Fibroblast of gingiva (primary cell): ENCODE results near the gene FBXL7.
A peak's percentile ranks its signal among the peaks of the same experiment; 100 is the strongest.

Experiments
- DNase-seq: peaks from one replicate; pipeline ENCODE4 v3.0.0-alpha.2; 2011; ENCODE audit warnings: low read depth

Gene FBXL7

GRCh38 chr5:15715967-15716366, 216.0 kb downstream of the FBXL7 start:
- no peak for DNase-seq

DNA sequence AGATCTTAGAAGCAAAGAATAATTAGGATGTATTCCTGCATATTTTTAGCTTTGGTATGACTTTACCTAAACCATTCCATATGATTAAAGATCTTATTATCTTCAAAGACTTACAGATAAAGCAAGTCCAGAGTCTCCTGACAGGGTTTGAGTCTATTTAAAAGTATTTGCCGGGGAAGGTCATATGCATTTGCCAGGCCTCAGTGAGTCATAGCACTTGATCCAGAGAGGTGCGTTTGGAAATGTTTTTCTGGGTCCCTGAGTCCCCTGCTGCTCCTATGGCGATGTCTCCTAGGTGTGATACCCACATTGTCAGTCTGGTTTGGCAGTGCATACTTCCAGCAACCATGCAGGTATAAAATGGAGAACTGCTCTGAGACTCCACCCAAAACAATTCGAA, 217.0 kb downstream of the FBXL7 start:
- no peak for DNase-seq

DNA sequence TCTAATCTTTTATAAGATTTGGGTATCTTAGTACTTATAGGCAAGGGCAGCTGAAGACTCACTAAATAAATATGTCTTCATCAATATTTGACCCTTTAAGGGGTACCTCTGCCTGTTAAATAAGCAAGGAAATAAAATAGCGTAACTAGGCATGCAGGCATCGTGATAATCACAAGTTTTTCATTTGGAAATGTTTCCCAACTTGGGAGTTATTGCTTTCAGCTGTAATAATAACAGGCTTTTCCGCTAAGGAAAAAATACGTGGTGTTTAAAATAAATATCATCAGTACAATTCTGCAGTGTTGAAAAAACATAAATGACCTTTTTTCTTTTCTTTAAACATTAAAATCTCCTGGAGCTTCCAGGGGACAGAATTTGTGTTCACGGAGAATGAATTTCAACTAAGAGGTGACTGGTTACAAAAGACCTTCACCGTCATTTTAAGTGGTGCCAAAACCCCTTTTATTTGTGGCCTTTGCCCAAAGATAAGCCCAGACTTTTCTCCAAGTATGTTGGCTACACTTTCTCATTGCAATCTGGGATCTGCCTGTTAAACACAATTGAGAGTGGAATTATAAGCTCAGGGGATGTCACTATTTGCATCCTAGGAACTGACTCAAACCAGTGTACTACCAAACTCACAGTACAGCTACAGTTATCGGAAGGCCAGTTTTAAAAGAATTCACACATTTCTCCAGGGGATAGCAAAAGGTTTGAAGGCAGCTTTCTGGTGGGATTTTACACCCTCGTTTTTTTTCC, 218.6 kb downstream of the FBXL7 start:
- peak; percentile 48 for DNase-seq

- no peak for DNase-seq
Observed at GRCh38 chr5:15719784-15720183, 219.8 kb downstream of the FBXL7 start.

- no peak for DNase-seq
Observed at GRCh38 chr5:15720515-15720914, 220.5 kb downstream of the FBXL7 start.

- DNase-seq, result no peak
Observed at GRCh38 chr5:15722305-15722704, 222.3 kb downstream of the FBXL7 start.

- no peak for DNase-seq
Observed at GRCh38 chr5:15727375-15727774, 227.4 kb downstream of the FBXL7 start.

DNA sequence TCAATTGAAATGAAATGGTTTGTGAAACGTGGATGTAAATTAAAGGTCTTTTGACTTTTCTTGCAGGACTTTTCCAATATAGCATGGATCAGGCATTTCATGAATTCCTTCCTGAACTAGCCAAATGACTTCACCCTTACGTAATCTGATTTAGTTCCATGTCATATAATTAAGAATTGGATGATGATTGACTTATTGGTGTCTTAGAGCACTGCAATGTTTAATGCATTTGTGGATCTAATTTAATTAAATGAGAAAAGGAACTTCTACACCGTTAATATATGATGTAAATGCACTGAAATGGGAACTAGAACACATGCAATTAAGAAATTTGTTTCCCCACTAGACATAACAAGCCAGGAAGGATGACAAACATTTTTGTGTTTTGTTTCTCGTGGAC, 228.8 kb downstream of the FBXL7 start:
- DNase-seq, result no peak

DNA sequence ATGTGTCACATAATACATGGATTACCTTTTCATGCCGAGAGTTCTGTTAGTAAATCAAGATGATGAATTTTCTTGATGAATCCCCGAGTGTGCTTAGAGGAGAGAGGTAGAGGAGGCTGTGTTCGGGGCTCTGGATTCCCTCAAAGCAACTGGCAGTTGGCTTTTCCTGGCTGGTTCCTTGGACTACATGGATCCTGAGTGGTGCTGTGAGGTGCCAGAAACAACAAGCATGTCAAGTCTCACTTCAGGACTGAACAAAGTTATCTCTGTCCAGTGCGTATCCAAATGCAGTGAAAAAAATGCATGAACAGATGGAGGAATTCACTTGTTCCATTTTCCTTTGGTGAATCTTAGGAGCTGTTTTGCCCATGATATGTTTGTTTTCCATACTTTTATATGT, 231.7 kb downstream of the FBXL7 start:
- no peak for DNase-seq

DNA sequence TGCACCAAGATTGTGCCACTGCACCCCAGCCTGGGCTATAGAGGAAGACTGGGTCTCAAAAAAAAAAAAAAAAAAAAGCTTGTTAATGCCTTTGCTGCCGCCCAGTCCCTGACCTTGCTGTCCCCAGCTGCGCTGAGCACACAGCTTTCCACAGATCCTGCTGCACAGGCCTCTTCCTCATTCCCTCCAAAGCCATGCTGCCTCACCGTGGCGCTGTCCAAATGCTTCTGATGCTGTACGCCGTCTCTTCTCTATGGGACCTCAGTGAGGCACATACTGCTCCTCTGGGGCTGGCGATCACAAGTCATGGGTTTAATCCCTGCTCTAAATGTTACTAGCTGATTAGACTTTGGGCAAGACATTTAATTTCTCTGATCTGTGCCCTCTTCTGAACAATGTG, 234.1 kb downstream of the FBXL7 start:
- DNase-seq, result no peak

GRCh38 chr5:15737036-15737821, 237.2 kb downstream of the FBXL7 start:
- DNase-seq, result peak; percentile 78

DNA sequence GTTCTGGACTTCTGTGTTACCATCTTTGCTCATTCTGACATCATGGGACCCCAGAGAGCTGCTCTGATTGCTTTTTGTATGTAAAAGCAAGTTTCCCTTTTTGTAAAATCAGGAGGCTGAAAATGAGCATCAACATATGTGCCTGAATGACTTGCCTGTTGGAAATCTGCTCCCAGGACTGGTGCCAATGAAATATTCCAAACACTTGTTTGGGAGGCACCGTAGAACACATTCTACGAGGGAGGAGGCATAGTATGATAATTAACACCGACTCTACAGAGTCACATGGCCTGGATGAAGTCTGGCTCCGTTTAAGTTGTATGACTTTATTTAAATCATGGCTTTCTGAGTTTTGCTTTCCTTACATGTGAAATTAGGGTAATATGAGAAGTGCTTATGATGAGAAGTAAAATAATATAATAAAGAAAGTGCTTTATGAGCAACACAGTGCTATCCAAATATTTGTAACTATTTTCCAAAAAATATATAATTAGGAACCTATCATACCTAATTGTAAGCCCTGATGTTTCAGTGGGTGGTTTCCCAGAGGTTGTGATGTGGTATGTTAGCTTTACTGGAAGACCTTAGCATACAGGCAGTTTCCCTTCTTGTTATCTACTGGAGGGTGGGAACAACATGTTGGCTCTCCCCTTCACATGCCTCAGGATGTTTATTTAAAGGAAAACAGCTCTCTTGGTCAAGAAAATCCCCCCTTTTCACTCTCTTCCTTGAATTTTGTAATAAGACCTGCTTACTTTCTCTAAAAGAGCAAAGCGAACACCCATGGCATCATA, 238.1 kb downstream of the FBXL7 start:
- peak; percentile 56 for DNase-seq

DNA sequence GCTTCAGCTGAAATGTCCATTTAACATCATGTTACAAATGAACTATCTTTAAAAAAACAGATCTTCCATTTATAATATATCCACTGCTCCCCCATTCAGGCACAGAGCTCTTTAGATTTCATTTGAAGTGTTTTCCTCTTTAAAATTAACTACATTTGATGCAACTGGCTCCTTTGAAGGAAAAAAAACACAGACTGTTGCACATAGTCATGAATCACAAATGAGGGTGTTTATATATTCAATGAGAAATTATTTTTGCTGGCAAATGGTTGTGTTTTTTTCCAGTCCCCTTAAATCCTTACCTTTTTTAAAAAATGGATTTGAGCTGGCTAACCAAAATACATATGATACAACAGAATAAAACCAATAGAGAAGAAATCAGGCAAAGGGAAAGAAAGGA, 240.4 kb downstream of the FBXL7 start:
- no peak for DNase-seq

- DNase-seq, result no peak
Observed at GRCh38 chr5:15741591-15741990, 241.6 kb downstream of the FBXL7 start.

- DNase-seq, result no peak
Observed at GRCh38 chr5:15746833-15747232, 246.9 kb downstream of the FBXL7 start.

DNA sequence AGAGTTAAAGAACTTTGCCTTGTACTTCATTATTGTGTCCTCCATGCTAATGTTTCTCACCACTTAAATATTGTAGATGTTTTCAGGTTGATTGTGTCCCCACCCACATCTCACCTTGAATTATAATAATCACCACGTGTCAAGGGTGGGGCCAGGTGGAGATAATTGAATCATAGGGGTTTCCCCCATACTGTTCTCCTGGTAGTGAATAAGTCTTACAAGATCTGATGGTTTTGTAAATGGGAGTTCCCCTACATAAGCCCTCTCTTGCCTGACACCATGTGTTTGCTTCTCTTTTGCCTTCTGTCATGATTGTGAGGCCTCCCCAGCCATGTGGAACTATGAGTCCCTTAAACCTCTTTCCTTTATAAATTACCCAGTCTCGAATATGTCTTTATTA, 248.3 kb downstream of the FBXL7 start:
- DNase-seq, result no peak

GRCh38 chr5:15752663-15753285, 252.8 kb downstream of the FBXL7 start:
- no peak for DNase-seq

- no peak for DNase-seq
Observed at GRCh38 chr5:15753752-15754151, 253.8 kb downstream of the FBXL7 start.

DNA sequence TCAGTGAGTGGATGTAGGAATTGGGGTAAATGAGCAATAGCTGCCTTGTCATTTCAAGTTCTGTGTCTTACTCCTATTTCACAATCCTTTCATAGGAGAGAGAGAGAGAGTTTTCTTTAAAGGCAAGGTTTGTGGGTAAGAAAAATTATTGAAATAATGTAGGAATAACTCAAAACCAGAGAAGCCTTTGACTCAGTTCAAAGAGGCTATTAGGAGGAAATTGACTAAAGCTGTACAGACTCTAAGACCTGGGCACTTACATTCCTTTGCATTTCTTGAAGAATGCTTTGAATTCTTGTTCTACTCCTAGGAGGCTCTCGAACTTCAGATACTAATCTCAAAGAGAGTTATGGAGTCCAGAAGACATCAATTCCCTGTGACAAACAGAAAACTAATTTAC, 257.1 kb downstream of the FBXL7 start:
- DNase-seq, result peak; percentile 31

- DNase-seq, result no peak
Observed at GRCh38 chr5:15757619-15758018, 257.6 kb downstream of the FBXL7 start.

DNA sequence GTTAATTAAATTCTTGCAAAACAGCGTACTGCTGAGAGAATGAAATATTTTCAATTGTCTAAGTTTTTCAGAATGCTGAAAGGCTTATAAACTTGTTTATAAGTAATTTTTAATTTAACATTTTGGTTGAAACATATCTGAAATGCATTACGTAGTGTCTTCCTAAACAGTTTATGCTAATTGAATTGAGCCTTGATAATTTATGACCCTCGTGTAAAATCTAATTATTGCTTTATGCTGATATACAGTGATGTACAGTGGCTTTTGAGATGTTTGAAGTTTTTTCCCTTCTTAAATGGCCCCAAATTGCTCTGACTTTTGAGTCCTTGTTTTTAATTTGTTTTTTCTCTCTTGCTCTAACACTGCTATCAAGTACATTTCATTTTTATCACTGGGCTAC, 262.7 kb downstream of the FBXL7 start:
- no peak for DNase-seq

GRCh38 chr5:15763754-15764153, 263.8 kb downstream of the FBXL7 start:
- peak; percentile 42 for DNase-seq
